Measurements from ENCODE around the gene LYL1.

LYL1 gene

DNA sequence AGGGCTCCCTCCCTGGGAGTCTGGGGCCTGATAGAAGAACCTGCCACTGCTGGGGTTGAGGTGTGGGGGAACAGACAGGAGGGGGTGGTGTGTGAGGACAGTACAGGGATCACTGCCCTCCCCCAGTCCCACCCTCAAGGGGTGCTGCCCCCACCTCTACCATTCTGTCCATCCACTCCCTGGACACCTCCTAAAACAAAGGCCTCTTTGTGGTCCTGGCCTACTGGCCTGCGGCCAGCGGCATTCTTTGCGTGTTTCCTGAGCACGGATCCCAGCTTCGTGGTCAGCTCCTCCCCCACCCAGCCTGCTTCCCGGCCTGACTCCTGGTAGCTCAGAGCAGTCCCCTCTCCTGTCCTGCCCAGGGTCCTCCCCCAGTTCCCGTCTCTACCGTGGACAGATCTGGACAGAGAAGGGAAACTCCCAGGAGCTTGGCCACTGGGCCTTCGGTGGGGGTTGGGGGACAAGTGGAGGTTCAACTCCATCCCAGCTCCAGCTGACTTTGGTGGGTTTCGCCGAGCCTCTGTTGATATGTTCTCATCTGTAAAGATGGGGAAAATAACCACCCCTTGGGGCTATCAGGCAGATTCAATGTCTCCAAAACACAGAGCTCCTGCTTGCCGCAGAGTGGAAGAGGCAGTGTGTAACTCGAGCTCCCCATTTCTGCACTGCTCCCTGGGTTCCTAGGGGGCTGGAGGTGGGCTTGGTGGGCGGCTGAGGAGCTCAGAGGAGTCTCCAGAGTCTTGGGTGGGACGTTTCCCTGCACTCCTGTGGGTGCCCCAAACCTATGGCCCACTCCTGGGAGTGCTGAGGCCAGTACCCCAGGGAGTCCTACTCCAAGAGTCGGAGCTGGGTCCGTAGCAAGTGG lies 48.7 kb downstream of the LYL1 start:
- no peak for DNase-seq

DNA sequence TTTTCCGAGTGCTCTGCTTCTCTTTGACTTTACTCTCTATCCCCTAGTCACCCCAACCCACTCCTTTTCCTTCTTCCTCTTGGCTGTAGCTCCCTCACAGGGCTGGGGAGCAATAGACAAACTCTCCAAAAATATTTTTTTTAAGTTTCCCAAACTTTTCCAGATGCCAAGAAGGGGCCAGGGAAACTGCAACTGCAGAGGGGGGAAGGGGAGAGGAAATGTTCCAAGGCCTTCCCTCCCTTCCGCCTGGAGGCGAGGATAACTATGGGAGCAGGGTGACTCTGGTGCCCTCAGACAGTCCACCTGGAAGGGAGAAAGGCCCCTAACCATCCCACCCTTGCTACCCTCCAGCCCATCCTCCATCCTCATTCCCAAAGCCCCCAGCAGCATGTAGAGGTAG lies 49.4 kb downstream of the LYL1 start:
- no peak for DNase-seq

DNA sequence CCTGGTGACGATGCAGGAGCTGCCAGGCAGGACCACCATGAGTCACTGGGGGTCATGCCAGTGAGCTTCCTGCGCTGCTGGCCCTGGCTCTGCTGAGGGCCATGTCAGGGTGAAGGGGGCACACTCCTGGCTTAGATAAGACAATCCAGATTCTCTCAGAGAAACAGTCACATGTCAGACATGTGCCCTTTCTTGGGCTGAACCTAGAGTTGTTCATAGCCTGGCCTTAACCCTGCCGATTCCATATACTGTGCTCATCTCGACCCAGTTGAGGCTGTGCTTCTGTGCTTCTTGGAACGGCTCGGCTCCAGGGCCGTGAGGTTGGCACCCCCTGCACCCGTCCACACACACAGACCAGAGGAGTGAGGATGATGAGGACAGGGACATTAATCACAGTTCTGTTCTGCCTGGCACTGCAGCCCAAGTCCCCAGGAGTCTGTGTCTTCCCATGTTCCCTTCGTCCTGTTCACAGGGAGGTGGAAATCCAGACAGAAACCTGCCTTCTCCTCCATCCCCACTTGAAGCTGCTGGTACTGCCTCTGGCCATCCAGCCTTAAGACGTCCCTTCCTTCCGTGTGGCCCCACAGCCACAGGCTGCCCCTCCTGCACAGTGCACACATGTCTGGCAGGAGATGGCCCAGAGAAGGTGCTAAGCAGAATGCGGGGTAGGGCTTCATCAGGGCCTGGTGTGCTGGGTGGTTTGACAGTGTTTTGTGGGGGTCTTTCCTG lies 50.0 kb downstream of the LYL1 start:
- DNase-seq: no peak

DNA sequence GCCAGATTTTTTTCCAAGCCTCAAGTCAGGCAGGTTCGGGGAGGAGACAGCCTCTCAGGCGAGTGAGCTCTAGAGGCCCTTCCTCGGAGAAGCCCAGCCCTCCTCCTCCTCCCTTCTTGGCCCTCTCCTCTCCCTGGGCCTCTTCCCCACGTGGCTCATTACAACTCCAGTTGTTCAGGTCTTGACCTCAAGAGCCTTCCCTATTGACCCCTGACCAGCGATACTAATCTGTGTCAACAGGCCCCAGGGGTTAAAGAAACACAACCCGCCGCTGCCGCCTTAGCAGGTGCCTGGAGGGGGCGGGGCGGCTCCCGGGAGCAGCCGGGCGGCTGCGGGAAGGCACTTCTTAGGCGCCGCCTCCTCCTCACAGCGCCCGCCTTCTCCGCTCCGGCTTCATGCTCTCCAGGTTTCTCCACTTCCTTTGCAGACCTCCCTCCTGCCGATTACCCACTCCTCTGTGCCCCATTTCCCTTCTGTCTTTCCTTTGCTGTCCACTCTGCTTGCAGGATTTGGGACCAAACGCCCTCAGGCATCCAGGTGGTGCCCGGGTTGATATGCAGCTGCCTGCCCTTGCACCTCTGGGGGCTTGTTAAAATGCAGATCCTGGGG lies 51.0 kb downstream of the LYL1 start:
- no peak for DNase-seq

GRCh38 chr19:13050274-13050673 lies 52.4 kb downstream of the LYL1 start:
- DNase-seq: no peak
